GM23338 (cell line): ENCODE measurements around the gene IGF2BP2. TPM values are rescaled to one million over a fixed set of nuclear protein-coding genes. Genes with fewer than 3 reads are reported as not detected.

ENCODE experiments used
- CREB1 ChIP-seq: fragments of 250-450 bp; sonication (Bioruptor Pico); IDR thresholded peaks from 2 replicates; pipeline ENCODE4 v1.5.0; 2020; ENCODE audit warnings: low read depth, mild to moderate bottlenecking, moderate library complexity
- CTCF ChIP-seq, 2 experiments: fragments of 200-600 bp in 1 of 2; sonication (generic) in 1 of 2; conservative IDR thresholded peaks; 2 replicates each; pipeline versions ENCODE4 v1.5.1 to v1.6.1; 2016 to 2017; ENCODE audit warnings: antibody characterized with exemption in 2 of 2, low read depth in 2 of 2, mild to moderate bottlenecking in 2 of 2, moderate library complexity in 1 of 2
- ETS1 ChIP-seq: IDR thresholded peaks from 2 replicates; pipeline ENCODE4 v1.6.1; 2016; ENCODE audit warnings: antibody characterized with exemption
- EZH2 ChIP-seq: fragments of 200-600 bp; sonication (generic); IDR thresholded peaks from one replicate; pipeline ENCODE4 v1.8.0; 2017; ENCODE audit warnings: antibody characterized with exemption, mild to moderate bottlenecking, low read depth; ENCODE audit not compliant: unreplicated experiment
- EZH2phosphoT487 ChIP-seq: fragments of 200-600 bp; sonication (generic); IDR thresholded peaks from one replicate; pipeline ENCODE4 v1.8.1; 2018; ENCODE audit warnings: antibody characterized with exemption; ENCODE audit not compliant: unreplicated experiment
- JUNB ChIP-seq: IDR thresholded peaks from one replicate; pipeline ENCODE4 v1.6.1; 2016; ENCODE audit warnings: antibody characterized with exemption; ENCODE audit not compliant: unreplicated experiment
- REST ChIP-seq: IDR thresholded peaks from one replicate; pipeline ENCODE4 v1.6.1; 2018; ENCODE audit warnings: antibody characterized with exemption; ENCODE audit not compliant: unreplicated experiment
- STAT1 ChIP-seq: IDR thresholded peaks from one replicate; pipeline ENCODE4 v1.6.1; 2016; ENCODE audit warnings: antibody characterized with exemption; ENCODE audit not compliant: unreplicated experiment
- ZNF462 ChIP-seq: fragments of 250-450 bp; sonication (Bioruptor Pico); IDR thresholded peaks from 2 replicates; pipeline ENCODE4 v1.5.0; 2020; ENCODE audit warnings: mild to moderate bottlenecking, moderate library complexity
- polyA plus RNA-seq: library from polyadenylated mRNA; unstranded; fragments of >200 nt; fragmentation: Nextera tagmentation; extraction: Ambion mirVana; gene quantifications from 2 replicates; pipeline ENCODE4 v1.2.1, GENCODE V29; 2016
- total RNA-seq: library from RNA; depleted of rRNA; stranded (reverse); fragments of >200 nt; shearing (Covaris generic); gene quantifications from 2 replicates; pipeline ENCODE4 v1.2.3, GENCODE V29; 2014

Gene IGF2BP2
- total and polyA plus RNA-seq, 2 experiments from 2014 or later = 82.9 to 84.5 TPM

GRCh38 chr3:185843635-185844034 is 18.8 kb upstream of the IGF2BP2 start (continued):
- no peak for TF ChIP-seq ZNF462 (CRISPR knock-in tag)
- no peak for TF ChIP-seq EZH2
- no peak for TF ChIP-seq CREB1 (CRISPR knock-in tag)
- TF ChIP-seq REST = no peak
- no peak for TF ChIP-seq EZH2phosphoT487
- TF ChIP-seq JUNB = no peak
- no peak for TF ChIP-seq CTCF (conservative IDR thresholded peaks at IDR 0.05; ENCODE audit: low read depth in 2 of 2)
- TF ChIP-seq STAT1 = no peak
- no peak for TF ChIP-seq ETS1
